Fibroblast of skin of right biceps (primary cell): ENCODE data around the gene MAK.
A peak's percentile ranks its signal among the peaks of the same experiment; 100 is the strongest.
"Not testable (repeated sequence)": the region's sequence is repeated elsewhere in the genome, so short reads cannot be mapped to it uniquely, and the experiment has no call there.

Experiments
- DNase-seq: peaks from one replicate; pipeline ENCODE4 v3.0.0-alpha.2; 2013

MAK gene

DNA sequence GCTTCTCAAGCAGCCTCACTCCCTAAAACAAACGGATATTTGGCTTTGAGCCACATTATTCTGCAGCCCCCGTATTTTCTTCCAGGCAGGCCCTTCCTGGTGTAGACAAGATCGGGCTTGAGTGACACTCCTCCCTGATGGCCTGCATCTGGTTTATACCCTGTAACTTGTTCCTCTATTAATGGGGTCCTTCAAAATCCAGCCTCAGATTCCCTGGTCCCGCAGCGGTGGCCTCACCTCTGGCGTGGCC is 115.8 kb downstream of the MAK start:
- DNase-seq, result no peak

DNA sequence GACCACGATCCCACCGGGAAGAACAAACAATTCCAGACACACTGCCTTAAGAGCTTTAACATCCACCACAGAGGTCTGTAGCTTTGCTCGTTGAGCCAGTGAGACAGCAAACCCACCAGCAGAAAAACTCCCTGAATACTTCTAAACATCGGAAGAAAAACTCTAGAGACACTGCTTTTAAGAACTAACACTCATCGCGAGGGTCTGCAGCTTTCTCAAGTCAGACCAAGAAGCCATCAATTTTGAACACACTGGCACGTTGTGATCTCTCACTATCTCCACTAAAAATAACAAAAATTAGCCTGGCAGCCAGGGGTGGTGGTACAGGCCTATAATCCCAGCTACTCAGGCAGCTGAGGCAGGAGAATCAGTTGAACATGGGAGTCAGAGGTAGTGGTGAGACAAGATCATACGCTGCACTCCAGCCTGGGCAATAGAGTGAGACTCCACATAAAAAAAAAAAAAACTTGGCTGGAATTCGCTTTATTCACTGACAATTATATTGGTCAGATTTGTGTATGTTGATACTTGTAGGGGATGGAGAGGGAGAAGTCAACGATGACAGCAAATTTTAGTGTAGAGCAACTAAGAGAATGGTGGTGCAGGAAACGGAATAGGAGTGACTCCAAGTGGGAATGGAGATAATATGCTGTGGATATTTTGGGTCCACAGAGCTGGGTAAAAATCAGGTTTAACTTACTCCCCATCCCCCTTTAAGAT is 116.3 kb downstream of the MAK start:
- DNase-seq, result no peak

DNA sequence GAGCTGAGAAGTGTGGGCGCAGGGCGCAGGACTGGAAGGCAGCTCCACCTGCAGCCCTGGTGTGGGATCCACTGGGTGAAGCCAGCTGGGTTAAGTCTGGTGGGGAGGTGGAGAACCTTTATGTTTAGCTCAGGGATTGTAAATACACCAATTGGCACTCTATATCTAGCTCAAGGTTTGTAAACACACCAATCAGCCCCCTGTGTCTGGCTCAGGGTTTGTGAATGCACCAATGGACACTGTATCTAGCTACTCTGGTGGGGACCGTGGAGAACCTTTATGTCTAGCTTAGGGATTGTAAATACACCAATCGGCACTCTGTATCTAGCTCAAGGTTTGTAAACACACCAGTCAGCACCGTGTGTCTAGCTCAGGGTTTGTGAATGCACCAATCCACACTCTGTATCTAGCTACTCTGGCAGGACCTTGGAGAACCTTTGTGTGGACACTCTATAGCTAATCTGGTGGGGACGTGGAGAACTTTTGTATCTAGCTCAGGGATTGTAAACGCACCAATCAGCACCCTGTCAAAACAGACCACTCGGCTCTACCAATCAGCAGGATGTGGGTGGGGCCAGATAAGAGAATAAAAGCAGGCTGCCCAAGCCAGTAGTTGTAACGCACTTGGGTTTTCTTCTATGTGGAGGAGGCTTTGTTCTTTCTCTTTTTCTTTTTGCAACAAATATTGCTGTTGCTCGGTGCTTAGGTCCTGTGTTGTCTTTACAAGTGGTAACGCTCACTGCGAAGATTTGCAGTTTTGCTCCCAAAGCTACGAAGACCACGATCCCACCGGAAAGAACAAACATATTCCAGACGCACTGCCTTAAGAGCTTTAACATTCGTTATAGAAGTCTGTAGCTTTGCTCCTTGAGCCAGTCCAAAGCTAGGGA is 117.1 kb downstream of the MAK start:
- not testable (repeated sequence) for DNase-seq

DNA sequence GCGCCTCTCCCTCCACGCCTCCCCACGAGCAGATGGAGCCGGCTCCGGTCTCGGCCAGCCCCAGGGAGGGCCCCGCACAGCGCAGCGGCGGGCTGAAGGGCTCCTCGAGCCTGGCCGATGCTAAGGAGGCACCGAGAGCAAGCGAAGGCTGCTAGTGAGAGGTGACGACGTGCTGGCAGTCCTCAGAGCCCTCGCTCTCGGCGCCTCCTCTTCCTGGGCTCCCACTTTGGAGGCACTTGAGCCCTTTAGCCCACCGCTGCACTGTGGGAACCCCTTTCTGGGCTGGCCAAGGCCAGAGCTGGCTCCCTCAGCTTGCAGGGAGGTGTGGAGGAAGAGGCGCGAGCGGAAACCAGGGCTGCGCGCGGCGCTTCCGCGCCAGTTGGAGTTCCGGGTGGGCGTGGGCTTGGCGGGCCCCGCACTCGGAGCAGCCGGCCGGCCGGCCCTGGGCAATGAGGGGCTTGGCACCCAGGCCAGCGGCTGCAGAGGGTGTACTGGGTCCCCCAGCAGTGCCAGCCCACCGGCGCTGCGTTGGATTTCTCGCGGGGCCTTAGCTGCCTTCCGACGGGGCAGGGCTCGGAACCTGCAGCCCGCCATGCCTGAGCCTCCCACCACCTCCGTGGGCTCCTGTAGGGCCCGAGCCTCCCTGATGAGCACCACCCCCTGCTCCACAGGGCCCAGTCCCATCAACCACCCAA is 117.9 kb downstream of the MAK start:
- DNase-seq, result peak; percentile 24

DNA sequence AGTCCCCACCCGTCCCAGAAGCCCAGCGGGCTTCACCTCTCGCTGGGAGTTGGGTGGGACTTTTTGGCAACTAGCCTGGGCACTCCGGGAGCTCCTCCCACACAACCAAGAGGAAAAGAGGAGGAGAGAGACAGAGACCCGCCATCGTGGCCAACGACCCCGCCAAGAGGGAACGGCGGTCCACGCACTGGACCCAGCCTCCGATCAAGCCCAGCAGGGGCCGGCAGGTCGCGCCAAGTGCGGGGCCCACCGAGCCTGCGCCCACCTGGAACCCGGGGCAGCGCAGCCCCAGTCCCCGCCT is 118.4 kb downstream of the MAK start:
- no peak for DNase-seq

DNA sequence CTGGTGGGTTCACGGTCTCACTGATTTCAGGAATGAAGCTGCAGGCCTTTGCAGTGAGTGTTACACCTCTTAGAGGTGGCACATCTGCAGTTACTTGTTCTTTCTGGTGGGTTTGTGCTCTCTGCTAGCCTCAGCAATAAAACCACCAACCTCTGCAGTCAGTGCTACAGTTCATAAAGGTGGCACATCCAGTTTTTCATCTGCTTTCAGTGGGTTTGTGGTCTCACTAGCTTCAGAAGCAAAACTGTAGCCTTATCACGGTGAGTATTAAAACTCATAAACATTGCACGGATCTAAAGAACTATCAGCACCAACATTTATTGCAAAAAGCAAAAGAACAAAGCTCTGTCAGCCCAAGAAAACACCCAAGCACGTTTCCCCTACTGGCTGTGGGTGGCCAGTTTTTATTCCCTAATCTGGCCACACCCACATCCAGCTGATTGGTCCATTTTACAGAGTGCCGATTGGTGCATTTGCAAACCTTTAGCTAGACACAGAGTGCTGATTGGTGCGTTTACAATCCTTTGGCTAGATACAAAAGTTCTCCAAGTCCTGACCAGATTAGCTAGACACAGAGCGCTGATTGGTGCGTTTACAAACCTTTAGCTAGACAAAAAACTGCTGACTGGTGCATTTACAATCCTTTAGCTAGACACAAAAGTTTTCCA is 118.9 kb downstream of the MAK start:
- peak; percentile 38 for DNase-seq

DNA sequence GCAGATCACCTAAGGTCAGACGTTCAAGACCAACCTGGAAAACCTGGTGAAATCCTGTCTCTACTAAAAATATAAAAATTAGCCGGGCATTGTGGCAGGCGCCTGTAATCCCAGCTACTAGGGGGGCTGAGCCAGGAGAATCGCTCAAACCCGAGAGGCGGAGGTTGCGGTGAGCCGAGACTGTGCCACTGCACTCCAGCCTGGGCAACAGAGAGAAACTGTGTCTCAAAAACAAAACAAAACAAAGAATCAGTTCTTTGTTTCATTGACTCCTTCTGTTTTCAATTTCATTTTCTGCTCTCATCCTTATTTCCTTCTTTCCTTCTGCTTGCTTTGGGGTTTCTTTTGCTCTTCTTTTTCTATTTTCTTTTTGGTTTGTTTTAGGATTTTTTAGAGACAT is 124.4 kb downstream of the MAK start:
- DNase-seq, result no peak
